H9 (cell line): ENCODE results near the gene CENPO. TPM values are rescaled to one million over a fixed set of nuclear protein-coding genes. Genes with fewer than 3 reads are reported as not detected.

Experiments
- DNase-seq: peaks from one replicate; pipeline ENCODE4 v3.0.0-alpha.2; 2017
- H2AFZ ChIP-seq: one replicate; pipeline ENCODE4 v1.6.1; 2013; ENCODE audit warnings: mild to moderate bottlenecking, low read length, control low read depth, moderate library complexity
- H2AK5ac ChIP-seq: 2 replicates; pipeline ENCODE4 v1.6.1; 2013; ENCODE audit warnings: low read length, control low read depth, mixed read lengths; ENCODE audit not compliant: insufficient read length
- H2BK120ac ChIP-seq: one replicate; pipeline ENCODE4 v1.6.1; 2013; ENCODE audit warnings: low read depth, mild to moderate bottlenecking, low read length, control low read depth, inconsistent platforms; ENCODE audit not compliant: poor library complexity, severe bottlenecking
- H2BK12ac ChIP-seq: 2 replicates; pipeline ENCODE4 v1.6.1; 2013; ENCODE audit warnings: low read length, control low read depth, mixed read lengths, low read depth; ENCODE audit not compliant: insufficient read length
- H2BK15ac ChIP-seq: 2 replicates; pipeline ENCODE4 v1.6.1; 2013; ENCODE audit warnings: low read depth, low read length, control low read depth
- H2BK20ac ChIP-seq: one replicate; pipeline ENCODE4 v1.6.1; 2013; ENCODE audit warnings: low read depth, mild to moderate bottlenecking, low read length, control low read depth, inconsistent platforms; ENCODE audit not compliant: poor library complexity, severe bottlenecking
- H2BK5ac ChIP-seq: 2 replicates; pipeline ENCODE4 v1.6.1; 2013; ENCODE audit warnings: low read length, control low read depth, mixed read lengths; ENCODE audit not compliant: insufficient read length
- H3K14ac ChIP-seq: 2 replicates; pipeline ENCODE4 v1.6.1; 2013; ENCODE audit warnings: low read length, control low read depth; ENCODE audit not compliant: insufficient read depth
- H3K18ac ChIP-seq: 2 replicates; pipeline ENCODE4 v1.6.1; 2013; ENCODE audit warnings: low read depth, mild to moderate bottlenecking, mixed read lengths, low read length, control low read depth; ENCODE audit not compliant: insufficient read length
- H3K23ac ChIP-seq: 2 replicates; pipeline ENCODE4 v1.6.1; 2013; ENCODE audit warnings: low read length, control low read depth, mixed read lengths, low read depth; ENCODE audit not compliant: insufficient read length
- H3K23me2 ChIP-seq: 2 replicates; pipeline ENCODE4 v1.6.1; 2013; ENCODE audit warnings: low read depth, mild to moderate bottlenecking, mixed read lengths, low read length, control low read depth; ENCODE audit not compliant: insufficient read length, poor library complexity, severe bottlenecking
- H3K27ac ChIP-seq: 2 replicates; pipeline ENCODE4 v1.5.1; 2013; ENCODE audit warnings: low read length, control low read depth, mixed read lengths, low read depth; ENCODE audit not compliant: insufficient read length
- H3K27me3 ChIP-seq: 2 replicates; pipeline ENCODE4 v1.6.1; 2013; ENCODE audit warnings: low read length, control low read depth, inconsistent platforms; ENCODE audit not compliant: insufficient read depth
- H3K4ac ChIP-seq: 2 replicates; pipeline ENCODE4 v1.6.1; 2013; ENCODE audit warnings: low read depth, mild to moderate bottlenecking, control low read depth, inconsistent platforms, low read length, moderate library complexity
- H3K4me1 ChIP-seq: 2 replicates; pipeline ENCODE4 v1.6.1; 2013; ENCODE audit warnings: low read length, control low read depth, inconsistent platforms; ENCODE audit not compliant: insufficient read depth
- H3K4me2 ChIP-seq: 2 replicates; pipeline ENCODE4 v1.6.1; 2013; ENCODE audit warnings: low read length, control low read depth, mixed read lengths; ENCODE audit not compliant: insufficient read length, insufficient read depth
- H3K56ac ChIP-seq: 2 replicates; pipeline ENCODE4 v1.6.1; 2013; ENCODE audit warnings: low read depth, mild to moderate bottlenecking, mixed read lengths, low read length, control low read depth; ENCODE audit not compliant: insufficient read length
- H3K79me1 ChIP-seq: 2 replicates; pipeline ENCODE4 v1.6.1; 2013; ENCODE audit warnings: low read depth, mild to moderate bottlenecking, moderate library complexity, low read length, control low read depth, inconsistent platforms; ENCODE audit not compliant: insufficient read depth, poor library complexity, severe bottlenecking
- H3K79me2 ChIP-seq: 2 replicates; pipeline ENCODE4 v1.6.1; 2013; ENCODE audit warnings: low read length, control low read depth, inconsistent platforms; ENCODE audit not compliant: insufficient read depth
- H3K9ac ChIP-seq: 2 replicates; pipeline ENCODE4 v1.6.1; 2013; ENCODE audit warnings: low read length, control low read depth, mixed read lengths; ENCODE audit not compliant: insufficient read length; ENCODE audit errors: extremely low read depth
- H3K9me3 ChIP-seq: one replicate; pipeline ENCODE4 v1.6.1; 2013; ENCODE audit warnings: low read depth, low read length, inconsistent platforms; ENCODE audit not compliant: control insufficient read depth
- H3T11ph ChIP-seq: one replicate; pipeline ENCODE4 v1.6.1; 2013; ENCODE audit warnings: mild to moderate bottlenecking, low read length, control low read depth, inconsistent platforms
- H4K20me1 ChIP-seq: one replicate; pipeline ENCODE4 v1.6.1; 2013; ENCODE audit not compliant: control insufficient read depth, insufficient read length, insufficient read depth
- H4K5ac ChIP-seq: 2 replicates; pipeline ENCODE4 v1.6.1; 2013; ENCODE audit warnings: low read depth, mild to moderate bottlenecking, mixed read lengths, low read length, control low read depth; ENCODE audit not compliant: insufficient read length
- H4K8ac ChIP-seq: replicated peaks from 2 replicates; pipeline ENCODE4 v1.6.1; 2013; ENCODE audit warnings: low read length, control low read depth, mixed read lengths, low read depth; ENCODE audit not compliant: insufficient read length
- H4K91ac ChIP-seq: 2 replicates; pipeline ENCODE4 v1.6.1; 2013; ENCODE audit warnings: low read depth, mild to moderate bottlenecking, moderate library complexity, mixed read lengths, low read length, control low read depth; ENCODE audit not compliant: insufficient read length
- H3K27ac Mint-ChIP-seq, 3 experiments: 2 replicates in 2 of 3; 3 replicates in 1 of 3; pipeline ENCODE4 v1.8.0; 2020 to 2021; ENCODE audit warnings: mixed read lengths in 3 of 3, mild to moderate bottlenecking in 1 of 3, moderate library complexity in 1 of 3
- H3K27me3 Mint-ChIP-seq: 2 replicates; pipeline ENCODE4 v1.8.0; 2021; ENCODE audit warnings: low read depth, mild to moderate bottlenecking, moderate library complexity, mixed read lengths
- H3K36me3 Mint-ChIP-seq, 3 experiments: 2 replicates in 2 of 3; 3 replicates in 1 of 3; pipeline ENCODE4 v1.8.0; 2020 to 2021; ENCODE audit warnings: low read depth in 3 of 3, mixed read lengths in 3 of 3; ENCODE audit not compliant: insufficient read depth in 1 of 3
- H3K4me1 Mint-ChIP-seq, 2 experiments: 2 replicates each; pipeline ENCODE4 v1.8.0; 2020; ENCODE audit warnings: mixed read lengths in 2 of 2
- H3K4me3 Mint-ChIP-seq, 2 experiments: 2 replicates in 1 of 2; 3 replicates in 1 of 2; pipeline ENCODE4 v1.8.0; 2020 to 2021; ENCODE audit warnings: mild to moderate bottlenecking in 2 of 2, mixed read lengths in 2 of 2, moderate library complexity in 1 of 2
- H3K9me3 Mint-ChIP-seq, 2 experiments: 2 replicates in 1 of 2; 3 replicates in 1 of 2; pipeline ENCODE4 v1.8.0; 2020; ENCODE audit warnings: mild to moderate bottlenecking in 2 of 2, mixed read lengths in 2 of 2, moderate library complexity in 1 of 2
- WGBS: extraction: QIAGEN DNeasy Blood & Tissue Kit; methylation state at CpG from one replicate; pipeline ENCODE4 v1.1.7; 2013; ENCODE audit warnings: missing lambda C conversion rate, low lambda C conversion rate, mixed read lengths; ENCODE audit not compliant: insufficient read length; ENCODE audit errors: extremely low coverage; 5-methylcytosine and 5-hydroxymethylcytosine counted together
- total RNA-seq: library from RNA; stranded (reverse); gene quantifications from 2 replicates; pipeline ENCODE4 v1.2.1, GENCODE V29; 2021
- TF ChIP-seq, protein P1 (sequence below): fragments of 200-600 bp; sonication (generic); conservative IDR thresholded peaks from 3 replicates; pipeline ENCODE4 v1.8.0; 2021; ENCODE audit warnings: antibody characterized with exemption, mild to moderate bottlenecking

The CENPO gene
- total RNA-seq, 1 experiment from 2014 or later: 49.5 TPM

DNA sequence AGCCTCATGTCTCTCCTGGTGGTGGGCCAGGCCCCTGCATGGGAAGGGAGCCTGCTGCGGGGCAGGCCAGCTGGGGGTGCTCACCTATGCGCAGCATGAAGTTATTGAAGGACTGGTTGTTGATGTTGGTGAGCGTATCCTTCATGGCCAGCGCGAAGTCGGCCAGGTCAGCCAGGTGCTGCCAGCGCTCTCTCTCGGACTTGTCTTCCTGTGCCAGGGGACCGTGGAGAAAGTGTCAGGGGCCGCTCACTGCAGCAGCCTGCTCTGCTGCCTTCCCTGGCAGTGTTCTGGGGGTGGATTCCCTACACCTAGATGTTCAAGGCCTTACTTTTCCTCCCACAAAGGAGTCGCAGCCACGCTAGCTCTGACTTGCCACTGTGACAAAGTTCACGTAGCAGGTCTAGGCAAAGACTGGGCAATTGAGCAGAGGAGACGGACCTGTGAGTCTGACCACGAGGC, 28.2 kb downstream of the CENPO start:
- Histone ChIP-seq H2BK20ac (no peak overlapping the region), H4K8ac (no peak overlapping the region), H3T11ph (no peak overlapping the region), H3K23me2 (no peaks in the 10 kb centered on the region), H2BK12ac (no peak overlapping the region), H3K14ac (0 out of 2 replicates have a peak overlapping the region, but pooled peaks have one; percentile 18), H2BK120ac (no peak overlapping the region), H3K79me1 (no peaks in the 10 kb centered on the region), H2AK5ac (no peak overlapping the region), H3K23ac (no peak overlapping the region), H3K4ac (no peak overlapping the region; the same call in 1 of the 2 replicates), H3K27ac (peak overlapping the region; percentile 14), H2BK5ac (no peak overlapping the region), H4K91ac (no peak overlapping the region), H3K56ac (no peak overlapping the region), H4K20me1 (no peaks in the 10 kb centered on the region), H3K9ac (no peak overlapping the region), H3K79me2 (no peaks in the 10 kb centered on the region), H2BK15ac (no peak overlapping the region), H3K27me3 (no peaks in the 10 kb centered on the region), H3K4me1 (peaks cover 16% of the 10 kb centered on the region), H2AFZ (no peak overlapping the region), H3K4me2 (no peak overlapping the region), H3K18ac (peak overlapping the region; percentile 9), H3K9me3 (no peaks in the 10 kb centered on the region), H4K5ac (peak overlapping the region; percentile 26)
- DNase-seq: no peak
- peak overlapping the region; percentile 87 to 95 (median 94) for H3K27ac Mint-ChIP-seq
- H3K4me1 Mint-ChIP-seq: peaks cover 44 to 45% of the 10 kb centered on the region in 2 experiments
- WGBS: no CpG with 5 or more reads among the region's 15 CpGs
- peaks cover 76 to 86% (median 86%) of the 10 kb centered on the region in 3 experiments for H3K36me3 Mint-ChIP-seq
- peak overlapping the region; percentile 30 to 67; a peak in 3 of 5 replicates for H3K4me3 Mint-ChIP-seq
- no peaks in the 10 kb centered on the region; the same call in 1 of the 2 replicates for H3K27me3 Mint-ChIP-seq
- TF ChIP-seq, protein P1, sequence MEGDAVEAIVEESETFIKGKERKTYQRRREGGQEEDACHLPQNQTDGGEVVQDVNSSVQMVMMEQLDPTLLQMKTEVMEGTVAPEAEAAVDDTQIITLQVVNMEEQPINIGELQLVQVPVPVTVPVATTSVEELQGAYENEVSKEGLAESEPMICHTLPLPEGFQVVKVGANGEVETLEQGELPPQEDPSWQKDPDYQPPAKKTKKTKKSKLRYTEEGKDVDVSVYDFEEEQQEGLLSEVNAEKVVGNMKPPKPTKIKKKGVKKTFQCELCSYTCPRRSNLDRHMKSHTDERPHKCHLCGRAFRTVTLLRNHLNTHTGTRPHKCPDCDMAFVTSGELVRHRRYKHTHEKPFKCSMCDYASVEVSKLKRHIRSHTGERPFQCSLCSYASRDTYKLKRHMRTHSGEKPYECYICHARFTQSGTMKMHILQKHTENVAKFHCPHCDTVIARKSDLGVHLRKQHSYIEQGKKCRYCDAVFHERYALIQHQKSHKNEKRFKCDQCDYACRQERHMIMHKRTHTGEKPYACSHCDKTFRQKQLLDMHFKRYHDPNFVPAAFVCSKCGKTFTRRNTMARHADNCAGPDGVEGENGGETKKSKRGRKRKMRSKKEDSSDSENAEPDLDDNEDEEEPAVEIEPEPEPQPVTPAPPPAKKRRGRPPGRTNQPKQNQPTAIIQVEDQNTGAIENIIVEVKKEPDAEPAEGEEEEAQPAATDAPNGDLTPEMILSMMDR: 0 out of 3 replicates have a peak, but pooled peaks have one; percentile 24
- peaks cover 0 to 3% of the 10 kb centered on the region in 2 experiments; a peak in 1 of 5 replicates for H3K9me3 Mint-ChIP-seq
